ENCODE results near the gene BIVM. TPM values are rescaled to one million over a fixed set of nuclear protein-coding genes. Genes with fewer than 3 reads are reported as not detected.

Gene BIVM
- total and polyA plus RNA-seq, 2 of the 4 experiments (the other 2 are of a cell fraction), result 7.2 to 12.2 TPM

DNA sequence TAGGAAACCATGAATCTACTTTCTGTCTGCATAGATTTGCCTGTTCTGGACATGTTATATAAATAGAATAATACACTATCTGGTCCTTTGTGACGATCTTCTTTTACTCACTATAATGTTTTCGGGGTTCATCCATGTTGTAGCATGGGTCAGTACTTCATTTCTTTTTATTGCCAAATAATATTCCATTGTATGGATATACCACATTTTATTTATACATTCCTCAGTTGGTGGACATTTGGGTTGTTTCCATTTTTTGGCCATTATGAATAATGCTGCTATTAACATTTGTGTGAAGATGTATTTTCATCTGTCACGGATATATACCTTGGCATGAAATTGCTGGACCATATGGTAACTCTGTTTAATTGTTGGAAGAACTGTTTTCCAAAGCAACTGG, 6.8 kb downstream of the BIVM start:
- POLR2A ChIA-PET (ENCODE audit: unreplicated experiment), result no interaction called here
- Histone ChIP-seq H3K79me1 (ENCODE audit: low read depth in 1 of 2, low read length in 2 of 2) (peaks cover 33 to 47% of the 10 kb centered on the region in 2 experiments), H3K4me3 (ENCODE audit: insufficient read depth, low read depth, low read length) (no peak overlapping the region), H3K4me1 (ENCODE audit: control insufficient read depth, insufficient read depth, low read length) (0 out of 2 replicates have a peak, but pooled peaks cover 3% of the 10 kb centered on the region), H3K23ac (ENCODE audit: low read depth, low read length) (no peak overlapping the region), H3K18ac (ENCODE audit: low read depth, low read length) (no peak overlapping the region), H2AK9ac (replicated peaks; ENCODE audit: low read depth, low read length, poor library complexity) (no peak overlapping the region), H2BK120ac (ENCODE audit: low read depth, low read length) (no peak overlapping the region), H4K20me1 (ENCODE audit: insufficient read depth, low read length) (peaks cover 4% of the 10 kb centered on the region; the same call in 1 of the 2 replicates), H4K5ac (ENCODE audit: low read depth, low read length) (no peak overlapping the region), H2BK20ac (ENCODE audit: low read depth, low read length) (no peak overlapping the region), H2BK5ac (ENCODE audit: low read depth, low read length, poor library complexity, severe bottlenecking) (no peak overlapping the region), H3K9ac (ENCODE audit: low read depth, low read length) (no peak overlapping the region), H4K91ac (ENCODE audit: insufficient read depth, low read depth, low read length) (no peak overlapping the region), H3K14ac (replicated peaks; ENCODE audit: low read depth, low read length) (no peak overlapping the region), H4K8ac (ENCODE audit: low read depth in 2 of 2, low read length in 2 of 2) (no peak overlapping the region), H3K9me1 (ENCODE audit: insufficient read depth, low read length) (0 out of 2 replicates have a peak, but pooled peaks cover 6% of the 10 kb centered on the region), H2BK15ac (ENCODE audit: low read depth, low read length) (no peak overlapping the region), H3K27ac (ENCODE audit: insufficient read depth, low read length) (no peak overlapping the region), H2AFZ (replicated peaks; ENCODE audit: low read length, poor library complexity) (no peak overlapping the region), H3K9me3 (ENCODE audit: control insufficient read depth, insufficient read depth, low read length) (0 out of 2 replicates have a peak, but pooled peaks cover under 1% of the 10 kb centered on the region), H3K36me3 (ENCODE audit: control insufficient read depth, insufficient read depth, low read length) (peaks cover 2% of the 10 kb centered on the region; the same call in 1 of the 2 replicates), H3K4ac (ENCODE audit: low read depth, low read length) (no peak overlapping the region), H3K27me3 (ENCODE audit: control insufficient read depth, insufficient read depth, low read length) (no peaks in the 10 kb centered on the region), H2AK5ac (ENCODE audit: low read depth, low read length) (no peak overlapping the region), H3K4me2 (ENCODE audit: low read depth, low read length) (no peak overlapping the region), H3K56ac (ENCODE audit: extremely low read depth, insufficient read depth, low read length) (no peak overlapping the region)
- no peak for TF ChIP-seq MAFK (IDR thresholded peaks at IDR 0.05; ENCODE audit: low read depth, low read length)
- no peak for TF ChIP-seq RFX5 (IDR thresholded peaks at IDR 0.05; ENCODE audit: low read depth, low read length)
- no peak for TF ChIP-seq POLR2A (IDR thresholded peaks at IDR 0.05; ENCODE audit: low read depth, low read length)
- no peak for TF ChIP-seq RCOR1 (IDR thresholded peaks at IDR 0.05; ENCODE audit: insufficient replicate concordance, low read length)
- TF ChIP-seq FOS (IDR thresholded peaks at IDR 0.05; ENCODE audit: low read depth, low read length), result no peak
- no peak for TF ChIP-seq MAZ (IDR thresholded peaks at IDR 0.05; ENCODE audit: borderline replicate concordance, low read depth, low read length)
- no peak for TF ChIP-seq NFE2L2 (IDR thresholded peaks at IDR 0.05; ENCODE audit: low read depth, low read length)
- TF ChIP-seq, protein P1, sequence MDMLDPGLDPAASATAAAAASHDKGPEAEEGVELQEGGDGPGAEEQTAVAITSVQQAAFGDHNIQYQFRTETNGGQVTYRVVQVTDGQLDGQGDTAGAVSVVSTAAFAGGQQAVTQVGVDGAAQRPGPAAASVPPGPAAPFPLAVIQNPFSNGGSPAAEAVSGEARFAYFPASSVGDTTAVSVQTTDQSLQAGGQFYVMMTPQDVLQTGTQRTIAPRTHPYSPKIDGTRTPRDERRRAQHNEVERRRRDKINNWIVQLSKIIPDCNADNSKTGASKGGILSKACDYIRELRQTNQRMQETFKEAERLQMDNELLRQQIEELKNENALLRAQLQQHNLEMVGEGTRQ (IDR thresholded peaks at IDR 0.05; ENCODE audit: low read depth, low read length), result no peak
- no peak for TF ChIP-seq BHLHE40 (IDR thresholded peaks at IDR 0.05; ENCODE audit: low read depth, low read length)
- no peak for TF ChIP-seq MXI1 (IDR thresholded peaks at IDR 0.05; ENCODE audit: borderline replicate concordance, low read depth, low read length)
- no peak for TF ChIP-seq SMC3 (IDR thresholded peaks at IDR 0.05; ENCODE audit: low read depth, low read length)
- no peak for TF ChIP-seq RAD21 (IDR thresholded peaks at IDR 0.05; ENCODE audit: low read length)
- TF ChIP-seq, protein P2, sequence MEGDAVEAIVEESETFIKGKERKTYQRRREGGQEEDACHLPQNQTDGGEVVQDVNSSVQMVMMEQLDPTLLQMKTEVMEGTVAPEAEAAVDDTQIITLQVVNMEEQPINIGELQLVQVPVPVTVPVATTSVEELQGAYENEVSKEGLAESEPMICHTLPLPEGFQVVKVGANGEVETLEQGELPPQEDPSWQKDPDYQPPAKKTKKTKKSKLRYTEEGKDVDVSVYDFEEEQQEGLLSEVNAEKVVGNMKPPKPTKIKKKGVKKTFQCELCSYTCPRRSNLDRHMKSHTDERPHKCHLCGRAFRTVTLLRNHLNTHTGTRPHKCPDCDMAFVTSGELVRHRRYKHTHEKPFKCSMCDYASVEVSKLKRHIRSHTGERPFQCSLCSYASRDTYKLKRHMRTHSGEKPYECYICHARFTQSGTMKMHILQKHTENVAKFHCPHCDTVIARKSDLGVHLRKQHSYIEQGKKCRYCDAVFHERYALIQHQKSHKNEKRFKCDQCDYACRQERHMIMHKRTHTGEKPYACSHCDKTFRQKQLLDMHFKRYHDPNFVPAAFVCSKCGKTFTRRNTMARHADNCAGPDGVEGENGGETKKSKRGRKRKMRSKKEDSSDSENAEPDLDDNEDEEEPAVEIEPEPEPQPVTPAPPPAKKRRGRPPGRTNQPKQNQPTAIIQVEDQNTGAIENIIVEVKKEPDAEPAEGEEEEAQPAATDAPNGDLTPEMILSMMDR (conservative IDR thresholded peaks at IDR 0.05; ENCODE audit: low read depth, low read length), result no peak
- TF ChIP-seq, protein P3, sequence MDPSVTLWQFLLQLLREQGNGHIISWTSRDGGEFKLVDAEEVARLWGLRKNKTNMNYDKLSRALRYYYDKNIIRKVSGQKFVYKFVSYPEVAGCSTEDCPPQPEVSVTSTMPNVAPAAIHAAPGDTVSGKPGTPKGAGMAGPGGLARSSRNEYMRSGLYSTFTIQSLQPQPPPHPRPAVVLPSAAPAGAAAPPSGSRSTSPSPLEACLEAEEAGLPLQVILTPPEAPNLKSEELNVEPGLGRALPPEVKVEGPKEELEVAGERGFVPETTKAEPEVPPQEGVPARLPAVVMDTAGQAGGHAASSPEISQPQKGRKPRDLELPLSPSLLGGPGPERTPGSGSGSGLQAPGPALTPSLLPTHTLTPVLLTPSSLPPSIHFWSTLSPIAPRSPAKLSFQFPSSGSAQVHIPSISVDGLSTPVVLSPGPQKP (IDR thresholded peaks at IDR 0.05; ENCODE audit: borderline replicate concordance, low read depth, low read length), result no peak
- no peak for TF ChIP-seq CEBPB (IDR thresholded peaks at IDR 0.05; ENCODE audit: low read depth, low read length)
- intact Hi-C loops (cut with micrococcal nuclease), result no loop called here
- CTCF ChIA-PET, result no interaction called here
- WGBS, 2 experiments (ENCODE audit: extremely low coverage in 2 of 2, insufficient read length in 1 of 2), result no CpG with 5 or more reads among the region's 3 CpGs
- in situ Hi-C loops (cut with MboI; ENCODE audit: low sequenced_read_pairs), result no loop called here
- no peak for DNase-seq
- no TSS peak for BruUV-seq (replicated peaks)
- no peak for ATAC-seq (ENCODE audit: low read depth)
- dilution Hi-C loops (cut with HindIII; ENCODE audit: low sequenced_read_pairs, unreplicated experiment), result no loop called here
